HepG2 (cell line): ENCODE measurements around the gene TRAIP. TPM values are rescaled to one million over a fixed set of nuclear protein-coding genes. Genes with fewer than 3 reads are reported as not detected.
"Not testable (repeated sequence)": the region's sequence is repeated elsewhere in the genome, so short reads cannot be mapped to it uniquely, and the experiment has no call there.

ENCODE experiments used
- ATAC-seq: fragments of 200-7000 bp; cut with Tn5 transposase; 3 replicates; pipeline ENCODE4 v1.9.1; 2020; ENCODE audit warnings: mild to moderate bottlenecking, moderate library complexity
- BruUV-seq: library from RNA; stranded (reverse); fragments of 400-500 nt; replicated peaks from 2 replicates; lab custom pipeline; 2021; lab: Mats Ljungman, UMichigan
- CTCF ChIA-PET: fragments of 300-600 bp; formaldehyde crosslinking; extraction: SDS; loops from one replicate; lab custom pipeline; 2021; ENCODE audit warnings: low total read pairs, inconsistent platforms, low intra/inter-chr PET ratio; lab: Yijun Ruan, JAX
- POLR2A ChIA-PET: fragments of 350-600 bp; sonication (Branson Sonifier 250); formaldehyde crosslinking; loops from one replicate; lab custom pipeline; 2020; ENCODE audit warnings: antibody characterized with exemption, inconsistent platforms; lab: Yijun Ruan, JAX
- DNase-seq: peaks from one replicate; pipeline ENCODE4 v3.0.0-alpha.2; 2015; ENCODE audit warnings: low spot score
- FAIRE-seq: peaks from 3 replicates; lab custom pipeline; 2011; peaks lifted over from hg19 to GRCh38; lab: Jason Lieb, UNC
- H2AFZ ChIP-seq: one replicate; pipeline ENCODE4 v1.6.1; 2011; ENCODE audit warnings: low read length, inconsistent platforms
- H3K27ac ChIP-seq: fragments of 300-600 bp; 3 replicates; pipeline ENCODE4 v1.8.0; 2011; ENCODE audit warnings: mixed run types, mild to moderate bottlenecking, mixed read lengths, low read length, inconsistent platforms; ENCODE audit not compliant: insufficient read depth; ENCODE audit errors: extremely low read length
- H3K27me3 ChIP-seq, 2 experiments: fragments of 200-600 bp in 1 of 2; 2 replicates in 1 of 2; 3 replicates in 1 of 2; pipeline versions ENCODE4 v1.6.0 to v1.8.0; 2011; ENCODE audit warnings: low read length in 2 of 2, mild to moderate bottlenecking in 2 of 2, moderate library complexity in 2 of 2, inconsistent platforms in 1 of 2; ENCODE audit not compliant: insufficient read depth in 2 of 2, control insufficient read depth in 1 of 2
- H3K36me3 ChIP-seq, 2 experiments: fragments of 200-600 bp in 1 of 2; replicated peaks in 1 of 2; 2 replicates in 1 of 2; 3 replicates in 1 of 2; pipeline versions ENCODE4 v1.5.1 to v1.8.0; 2011; ENCODE audit warnings: low read length in 2 of 2, inconsistent platforms in 1 of 2; ENCODE audit not compliant: insufficient read depth in 2 of 2, control insufficient read depth in 1 of 2
- H3K4me1 ChIP-seq: 2 replicates; pipeline ENCODE4 v1.5.1; 2012; ENCODE audit warnings: low read length, inconsistent platforms; ENCODE audit not compliant: insufficient read depth
- H3K4me2 ChIP-seq: 2 replicates; pipeline ENCODE4 v1.6.0; 2011; ENCODE audit warnings: low read depth, low read length, inconsistent platforms
- H3K4me3 ChIP-seq, 3 experiments: fragments of 200-600 bp in 1 of 3; sonication (generic), shearing (Covaris generic) in 1 of 3; replicated peaks in 1 of 3; 2 replicates each; pipeline ENCODE4 v1.5.1; 2011 to 2016; ENCODE audit warnings: low read length in 3 of 3, inconsistent platforms in 2 of 3, low read depth in 2 of 3, mild to moderate bottlenecking in 2 of 3, control low read depth in 1 of 3, mixed read lengths in 1 of 3; ENCODE audit not compliant: insufficient read depth in 1 of 3
- H3K79me2 ChIP-seq: one replicate; pipeline ENCODE4 v1.6.1; 2011; ENCODE audit warnings: low read length, inconsistent platforms; ENCODE audit not compliant: insufficient read depth
- H3K9ac ChIP-seq: 2 replicates; pipeline ENCODE4 v1.6.0; 2011; ENCODE audit warnings: mild to moderate bottlenecking, low read depth, low read length, inconsistent platforms; ENCODE audit not compliant: insufficient read depth
- H3K9me3 ChIP-seq: 2 replicates; pipeline ENCODE4 v1.5.1; 2012; ENCODE audit warnings: mild to moderate bottlenecking, low read length
- H4K20me1 ChIP-seq: 2 replicates; pipeline ENCODE4 v1.6.0; 2011; ENCODE audit warnings: inconsistent platforms, mild to moderate bottlenecking, low read length, moderate library complexity; ENCODE audit not compliant: insufficient read depth
- HIVEP1 ChIP-seq: sonication (generic); formaldehyde crosslinking; IDR thresholded peaks from 2 replicates; pipeline ENCODE4 v1.4.0; 2020; ENCODE audit warnings: mild to moderate bottlenecking, missing genetic modification reagents
- MAFF ChIP-seq: IDR thresholded peaks from 2 replicates; pipeline ENCODE4 v1.6.1; 2011; ENCODE audit warnings: low read depth, low read length, improper control_type of control experiment
- MAFK ChIP-seq, 2 experiments: IDR thresholded peaks in 1 of 2; conservative IDR thresholded peaks in 1 of 2; 2 replicates each; pipeline ENCODE4 v1.6.1; 2011; ENCODE audit warnings: improper control_type of control experiment in 2 of 2, low read length in 2 of 2
- PHF5A ChIP-seq: IDR thresholded peaks from one replicate; pipeline ENCODE4 v1.6.1; 2018; ENCODE audit warnings: low read depth, missing genetic modification reagents; ENCODE audit not compliant: unreplicated experiment
- POLR2A ChIP-seq, 2 experiments: IDR thresholded peaks; 2 replicates each; pipeline ENCODE4 v1.6.1; 2011; ENCODE audit warnings: low read depth in 2 of 2, low read length in 2 of 2, mild to moderate bottlenecking in 1 of 2, moderate library complexity in 1 of 2; ENCODE audit not compliant: insufficient read depth in 1 of 2
- RFXAP ChIP-seq: sonication (generic); formaldehyde crosslinking; IDR thresholded peaks from 2 replicates; pipeline ENCODE4 v1.4.0; 2020; ENCODE audit warnings: missing genetic modification reagents, borderline replicate concordance
- RXRA ChIP-seq: sonication (generic); formaldehyde crosslinking; IDR thresholded peaks from 2 replicates; pipeline ENCODE4 v1.5.1; 2020; ENCODE audit warnings: missing genetic modification reagents
- TGIF2 ChIP-seq: IDR thresholded peaks from 2 replicates; pipeline ENCODE4 v1.6.1; 2016; ENCODE audit warnings: control low read depth, missing compliant biosample characterization
- ZBTB8A ChIP-seq: sonication (generic); formaldehyde crosslinking; IDR thresholded peaks from 2 replicates; pipeline ENCODE4 v1.4.0; 2020; ENCODE audit warnings: mild to moderate bottlenecking, low read depth, missing genetic modification reagents, borderline replicate concordance
- ZNF607 ChIP-seq: sonication (generic); formaldehyde crosslinking; IDR thresholded peaks from 2 replicates; pipeline ENCODE4 v1.5.1; 2020; ENCODE audit warnings: missing genetic modification reagents, mild to moderate bottlenecking, borderline replicate concordance
- ZNF878 ChIP-seq: sonication (generic); formaldehyde crosslinking; IDR thresholded peaks from 2 replicates; pipeline ENCODE4 v1.8.1; 2023; ENCODE audit warnings: mild to moderate bottlenecking, missing genetic modification reagents, moderate library complexity
- WGBS: methylation state at CpG from one replicate; pipeline ENCODE4 v1.1.6; 2017; ENCODE audit warnings: low lambda C conversion rate; 5-methylcytosine and 5-hydroxymethylcytosine counted together
- in situ Hi-C: cut with HindIII; loops from 2 replicates; pipeline ENCODE4 v1.10.0; 2017; ENCODE audit warnings: low pct_unique_long_range_greater_than_20kb; ENCODE audit not compliant: extremely low pct_ligation_motif_present
- intact Hi-C: fragments of 100-400 bp; cut with micrococcal nuclease; formaldehyde crosslinking; loops from one replicate; pipeline ENCODE4 v1.10.0; 2022; ENCODE audit not compliant: unreplicated experiment
- polyA plus RNA-seq, 8 experiments: library from polyadenylated mRNA; depleted of rRNA in 3 of 8; stranded (reverse) in 7 of 8; unstranded in 1 of 8; fragments of >200 nt; fragmentation: Illumina TruSeq in 4 of 8; extraction: Trizol in 4 of 8; gene quantifications; 2 replicates each; pipeline versions ENCODE4 v1.2.1 to v1.2.3, GENCODE V29; 2011 to 2016; ENCODE audit warnings: low read depth in 4 of 8, missing spikeins in 1 of 8, mixed read lengths in 1 of 8; ENCODE audit not compliant: insufficient read depth in 1 of 8
- total RNA-seq, 5 experiments: library from RNA; depleted of rRNA; stranded (reverse); fragments of >200 nt; fragmentation: Illumina TruSeq; extraction: Trizol; gene quantifications; 2 replicates each; pipeline ENCODE4 v1.2.3, GENCODE V29; 2016; ENCODE audit warnings: low read depth in 1 of 5

The TRAIP gene
- total and polyA plus RNA-seq, 2 of the 13 experiments (the other 11 are each of a cell fraction or from before 2014, with no cell fraction given), result 13.9 to 23.9 TPM

GRCh38 chr3:49826016-49826415 lies 30.3 kb downstream of the TRAIP start (continued):
- TF ChIP-seq ZNF878 (CRISPR knock-in tag) (no peak), POLR2A (IDR thresholded peaks at IDR 0.05; ENCODE audit: insufficient read depth in 1 of 2, low read depth in 2 of 2, low read length in 2 of 2) (no peak), HIVEP1 (CRISPR knock-in tag) (no peak), RXRA (no peak), ZBTB8A (CRISPR knock-in tag) (no peak), PHF5A (CRISPR knock-in tag) (no peak), ZNF607 (CRISPR knock-in tag) (no peak), RFXAP (CRISPR knock-in tag) (no peak), TGIF2 (CRISPR knock-in tag) (no peak)

GRCh38 chr3:49823131-49823530 lies 33.2 kb downstream of the TRAIP start:
- in situ Hi-C loops, ATAC-seq, H3K4me2 ChIP-seq, H3K4me1 ChIP-seq, H3K27ac ChIP-seq, BruUV-seq, DNase-seq, intact Hi-C loops, H3K9me3 ChIP-seq, H3K79me2 ChIP-seq, CTCF ChIA-PET, H4K20me1 ChIP-seq, H3K27me3 ChIP-seq, POLR2A ChIA-PET, H2AFZ ChIP-seq, H3K4me3 ChIP-seq, H3K36me3 ChIP-seq, FAIRE-seq, H3K9ac ChIP-seq: not testable (repeated sequence)
- TF ChIP-seq MAFK (conservative IDR thresholded peaks at IDR 0.05 in 1 of 2, IDR thresholded peaks at IDR 0.05 in 1 of 2; ENCODE audit: low read length in 2 of 2) (peak; percentile 17 to 57; a peak in 2 of 4 replicates), MAFF (peak; percentile 32; the same call in 1 of the 2 replicates)
- WGBS, result 88% methylated on average over 3 of the region's 3 CpGs
